Neural cell (in vitro differentiated cells): ENCODE data around the gene FBLN7. TPM values are rescaled to one million over a fixed set of nuclear protein-coding genes. Genes with fewer than 3 reads are reported as not detected.

Source experiments
- H2AFZ ChIP-seq: fragments of 200-600, 300-800 bp; sonication (generic), shearing (Covaris generic); 2 replicates; pipeline ENCODE4 v1.6.0; 2014; ENCODE audit warnings: low read depth, mild to moderate bottlenecking, antibody characterized with exemption, low read length, moderate library complexity
- H3F3A ChIP-seq: fragments of 200-600 bp; shearing (Covaris generic); 2 replicates; pipeline ENCODE4 v1.6.1; 2016; ENCODE audit warnings: mild to moderate bottlenecking, moderate library complexity, mixed read lengths, antibody characterized with exemption, low read length; ENCODE audit not compliant: insufficient read depth, poor library complexity, severe bottlenecking
- H3K27ac ChIP-seq: fragments of 200-600, 300-800 bp; sonication (generic), shearing (Covaris generic); 2 replicates; pipeline ENCODE4 v1.5.1; 2014; ENCODE audit warnings: mild to moderate bottlenecking, low read length, moderate library complexity
- H3K27me3 ChIP-seq: fragments of 300-800, 200-600 bp; sonication (generic), shearing (Covaris generic); 2 replicates; pipeline ENCODE4 v1.6.0; 2014; ENCODE audit warnings: mild to moderate bottlenecking, low read depth, low read length, moderate library complexity; ENCODE audit not compliant: insufficient read depth
- H3K36me3 ChIP-seq: fragments of 300-800, 200-600 bp; sonication (generic), shearing (Covaris generic); 2 replicates; pipeline ENCODE4 v1.5.1; 2014; ENCODE audit warnings: mild to moderate bottlenecking, antibody characterized with exemption, low read length, moderate library complexity; ENCODE audit not compliant: insufficient read depth
- H3K4me2 ChIP-seq: fragments of 300-800, 200-600 bp; sonication (generic), shearing (Covaris generic); 2 replicates; pipeline ENCODE4 v1.6.0; 2014; ENCODE audit warnings: mild to moderate bottlenecking, low read length
- H3K4me3 ChIP-seq: fragments of 300-800, 200-600 bp; sonication (generic), shearing (Covaris generic); 2 replicates; pipeline ENCODE4 v1.5.1; 2014; ENCODE audit warnings: mild to moderate bottlenecking, low read length, moderate library complexity
- H3K79me2 ChIP-seq: fragments of 200-600 bp; shearing (Covaris generic); replicated peaks from 2 replicates; pipeline ENCODE4 v1.6.0; 2014; ENCODE audit warnings: mild to moderate bottlenecking, low read length, moderate library complexity; ENCODE audit not compliant: insufficient read depth
- H3K9ac ChIP-seq: fragments of 300-800, 200-600 bp; sonication (generic), shearing (Covaris generic); 2 replicates; pipeline ENCODE4 v1.6.1; 2016; ENCODE audit warnings: mild to moderate bottlenecking, low read length, mixed read lengths
- H3K9me2 ChIP-seq: fragments of 200-600 bp; shearing (Covaris generic); 2 replicates; pipeline ENCODE4 v1.6.1; 2016; ENCODE audit warnings: mild to moderate bottlenecking, low read length, mixed read lengths; ENCODE audit not compliant: insufficient read depth
- H3K9me3 ChIP-seq: fragments of 200-600, 300-800 bp; sonication (generic), shearing (Covaris generic); 2 replicates; pipeline ENCODE4 v1.6.1; 2016; ENCODE audit warnings: mild to moderate bottlenecking, mixed run types, low read length, moderate library complexity, mixed read lengths
- H4K20me1 ChIP-seq: fragments of 200-600 bp; shearing (Covaris generic); 2 replicates; pipeline ENCODE4 v1.6.1; 2016; ENCODE audit warnings: mild to moderate bottlenecking, mixed run types; ENCODE audit not compliant: insufficient read depth
- POLR2AphosphoS5 ChIP-seq: IDR thresholded peaks from 2 replicates; pipeline ENCODE4 v1.6.1; 2012
- RAD21 ChIP-seq: fragments of 450-650 bp; conservative IDR thresholded peaks from 2 replicates; pipeline ENCODE4 v1.6.1; 2014; ENCODE audit warnings: antibody characterized with exemption, mild to moderate bottlenecking, moderate library complexity
- SMC3 ChIP-seq: fragments of 450-650 bp; conservative IDR thresholded peaks from 2 replicates; pipeline ENCODE4 v1.6.1; 2014; ENCODE audit warnings: antibody characterized with exemption, mild to moderate bottlenecking, moderate library complexity; ENCODE audit not compliant: poor library complexity
- TAF1 ChIP-seq: IDR thresholded peaks from 2 replicates; pipeline ENCODE4 v1.6.1; 2012; ENCODE audit warnings: low read depth
- polyA plus RNA-seq: library from polyadenylated mRNA; depleted of rRNA; stranded (reverse); fragments of >200 nt; gene quantifications from 2 replicates; pipeline ENCODE4 v1.2.3, GENCODE V29; 2014
- TF ChIP-seq, protein P1 (sequence below): fragments of 450-650 bp; IDR thresholded peaks from 2 replicates; pipeline ENCODE4 v1.5.1; 2014; ENCODE audit warnings: antibody characterized with exemption, mild to moderate bottlenecking, moderate library complexity; ENCODE audit not compliant: poor library complexity, severe bottlenecking
- TF ChIP-seq, protein P2 (sequence below): IDR thresholded peaks from 2 replicates; pipeline ENCODE4 v1.6.1; 2012; ENCODE audit warnings: borderline replicate concordance

FBLN7 gene
- polyA plus RNA-seq, 1 donor from 2014 or later = not detected

DNA sequence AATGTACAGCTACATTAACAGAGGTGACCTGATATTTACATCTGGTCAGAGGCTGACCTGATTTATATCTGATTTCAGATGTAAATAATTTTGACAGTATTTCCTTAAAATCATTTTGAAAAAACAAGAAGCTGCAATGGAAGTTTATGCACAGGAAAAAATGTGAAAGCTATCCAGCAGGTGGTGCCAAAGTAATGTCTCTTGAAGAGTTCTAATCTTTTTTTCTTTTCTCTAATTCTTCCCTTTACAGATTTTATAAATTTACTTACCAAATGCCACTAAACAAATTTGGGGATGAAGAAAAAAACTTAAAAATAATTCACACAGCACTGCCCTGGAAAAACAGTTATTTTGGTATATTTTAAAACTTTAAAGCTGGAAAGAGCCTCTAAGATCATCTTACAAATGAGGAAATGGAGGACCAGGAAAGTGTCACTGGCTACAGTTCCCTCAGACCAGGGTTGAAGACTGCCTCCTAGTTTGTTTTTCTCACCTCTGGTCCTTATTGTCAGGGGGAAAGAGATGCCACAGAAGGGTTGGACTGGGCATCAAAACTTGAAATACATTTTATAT is 16.4 kb upstream of the FBLN7 start:
- Histone ChIP-seq H3K9me2 (no peaks in the 10 kb centered on the region), H3K4me2 (no peak overlapping the region)
- TF ChIP-seq, protein P1, sequence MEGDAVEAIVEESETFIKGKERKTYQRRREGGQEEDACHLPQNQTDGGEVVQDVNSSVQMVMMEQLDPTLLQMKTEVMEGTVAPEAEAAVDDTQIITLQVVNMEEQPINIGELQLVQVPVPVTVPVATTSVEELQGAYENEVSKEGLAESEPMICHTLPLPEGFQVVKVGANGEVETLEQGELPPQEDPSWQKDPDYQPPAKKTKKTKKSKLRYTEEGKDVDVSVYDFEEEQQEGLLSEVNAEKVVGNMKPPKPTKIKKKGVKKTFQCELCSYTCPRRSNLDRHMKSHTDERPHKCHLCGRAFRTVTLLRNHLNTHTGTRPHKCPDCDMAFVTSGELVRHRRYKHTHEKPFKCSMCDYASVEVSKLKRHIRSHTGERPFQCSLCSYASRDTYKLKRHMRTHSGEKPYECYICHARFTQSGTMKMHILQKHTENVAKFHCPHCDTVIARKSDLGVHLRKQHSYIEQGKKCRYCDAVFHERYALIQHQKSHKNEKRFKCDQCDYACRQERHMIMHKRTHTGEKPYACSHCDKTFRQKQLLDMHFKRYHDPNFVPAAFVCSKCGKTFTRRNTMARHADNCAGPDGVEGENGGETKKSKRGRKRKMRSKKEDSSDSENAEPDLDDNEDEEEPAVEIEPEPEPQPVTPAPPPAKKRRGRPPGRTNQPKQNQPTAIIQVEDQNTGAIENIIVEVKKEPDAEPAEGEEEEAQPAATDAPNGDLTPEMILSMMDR = peak; percentile 82
- TF ChIP-seq RAD21 (peak; percentile 83), SMC3 (peak; percentile 83), TAF1 (no peak), POLR2AphosphoS5 (no peak)
- TF ChIP-seq, protein P2, sequence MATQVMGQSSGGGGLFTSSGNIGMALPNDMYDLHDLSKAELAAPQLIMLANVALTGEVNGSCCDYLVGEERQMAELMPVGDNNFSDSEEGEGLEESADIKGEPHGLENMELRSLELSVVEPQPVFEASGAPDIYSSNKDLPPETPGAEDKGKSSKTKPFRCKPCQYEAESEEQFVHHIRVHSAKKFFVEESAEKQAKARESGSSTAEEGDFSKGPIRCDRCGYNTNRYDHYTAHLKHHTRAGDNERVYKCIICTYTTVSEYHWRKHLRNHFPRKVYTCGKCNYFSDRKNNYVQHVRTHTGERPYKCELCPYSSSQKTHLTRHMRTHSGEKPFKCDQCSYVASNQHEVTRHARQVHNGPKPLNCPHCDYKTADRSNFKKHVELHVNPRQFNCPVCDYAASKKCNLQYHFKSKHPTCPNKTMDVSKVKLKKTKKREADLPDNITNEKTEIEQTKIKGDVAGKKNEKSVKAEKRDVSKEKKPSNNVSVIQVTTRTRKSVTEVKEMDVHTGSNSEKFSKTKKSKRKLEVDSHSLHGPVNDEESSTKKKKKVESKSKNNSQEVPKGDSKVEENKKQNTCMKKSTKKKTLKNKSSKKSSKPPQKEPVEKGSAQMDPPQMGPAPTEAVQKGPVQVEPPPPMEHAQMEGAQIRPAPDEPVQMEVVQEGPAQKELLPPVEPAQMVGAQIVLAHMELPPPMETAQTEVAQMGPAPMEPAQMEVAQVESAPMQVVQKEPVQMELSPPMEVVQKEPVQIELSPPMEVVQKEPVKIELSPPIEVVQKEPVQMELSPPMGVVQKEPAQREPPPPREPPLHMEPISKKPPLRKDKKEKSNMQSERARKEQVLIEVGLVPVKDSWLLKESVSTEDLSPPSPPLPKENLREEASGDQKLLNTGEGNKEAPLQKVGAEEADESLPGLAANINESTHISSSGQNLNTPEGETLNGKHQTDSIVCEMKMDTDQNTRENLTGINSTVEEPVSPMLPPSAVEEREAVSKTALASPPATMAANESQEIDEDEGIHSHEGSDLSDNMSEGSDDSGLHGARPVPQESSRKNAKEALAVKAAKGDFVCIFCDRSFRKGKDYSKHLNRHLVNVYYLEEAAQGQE = no peak

DNA sequence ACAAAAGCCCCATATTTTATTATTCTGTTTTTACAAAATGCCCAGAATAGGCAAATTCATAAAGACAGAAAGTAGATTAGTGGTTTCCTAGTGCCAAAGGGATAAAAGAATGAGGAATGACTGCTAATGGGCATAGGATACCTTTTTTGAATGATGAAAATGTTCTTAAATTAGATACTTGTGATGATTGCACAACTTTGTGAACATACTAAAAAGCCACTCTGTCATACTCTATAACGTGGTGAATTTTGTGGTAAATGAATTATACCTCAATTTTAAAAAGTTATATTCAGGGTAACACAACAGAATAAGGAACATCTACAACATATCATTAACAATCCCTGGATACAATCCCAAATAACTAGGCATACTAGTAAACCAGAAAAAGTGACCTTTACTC is 9.1 kb upstream of the FBLN7 start:
- no peak overlapping the region for H3K4me3 ChIP-seq
- TF ChIP-seq, protein P2 = no peak
- TF ChIP-seq, protein P1 = no peak
- no peak overlapping the region for H3K27ac ChIP-seq
- H3K79me2 ChIP-seq = no peaks in the 10 kb centered on the region
- H3K4me2 ChIP-seq = no peak overlapping the region
- H3K9me3 ChIP-seq = no peaks in the 10 kb centered on the region
- H3K27me3 ChIP-seq = no peaks in the 10 kb centered on the region
- H2AFZ ChIP-seq = no peak overlapping the region
- no peaks in the 10 kb centered on the region for H3K36me3 ChIP-seq
- no peaks in the 10 kb centered on the region for H3K9me2 ChIP-seq
- no peaks in the 10 kb centered on the region for H4K20me1 ChIP-seq
- no peaks in the 10 kb centered on the region for H3F3A ChIP-seq
- no peak overlapping the region for H3K9ac ChIP-seq

More for the DNA sequence above, 16.4 kb upstream of the FBLN7 start:
- Histone ChIP-seq H3K9me3 (no peaks in the 10 kb centered on the region), H4K20me1 (no peaks in the 10 kb centered on the region), H3K27me3 (no peaks in the 10 kb centered on the region), H3K4me3 (no peak overlapping the region), H3K36me3 (no peaks in the 10 kb centered on the region), H2AFZ (no peak overlapping the region), H3K79me2 (no peaks in the 10 kb centered on the region), H3F3A (no peaks in the 10 kb centered on the region), H3K9ac (no peak overlapping the region), H3K27ac (no peak overlapping the region)
